NCI-H187 (cell line): ENCODE data around the gene WFDC9.
"Not testable (repeated sequence)": the region's sequence is repeated elsewhere in the genome, so short reads cannot be mapped to it uniquely, and the experiment has no call there.

ENCODE experiments used
- DNase-seq, 2 experiments: peaks; one replicate each; lab custom pipeline; 2025; lab: John Stamatoyannopoulos, UW

Gene WFDC9

DNA sequence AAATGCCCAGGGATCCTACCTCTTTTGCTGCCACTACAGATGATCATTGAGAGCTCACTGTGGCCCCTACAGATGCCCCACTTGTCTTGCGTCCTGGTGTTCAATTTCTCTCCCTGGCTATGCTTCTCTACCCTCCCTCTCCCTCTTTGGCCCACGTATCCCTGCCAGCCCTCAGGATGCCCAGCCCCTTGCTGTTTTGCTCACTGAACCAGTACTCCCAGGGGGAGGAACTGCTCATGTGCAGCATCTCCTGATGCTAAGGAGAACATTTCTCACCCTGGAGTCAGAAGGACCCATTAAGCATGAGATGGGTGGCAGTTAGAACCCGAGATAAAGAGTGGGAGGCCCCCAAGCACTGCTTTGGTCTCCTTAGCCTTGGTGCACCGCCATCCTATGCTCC, at the start of gene WFDC9:
TSS of gene WFDC9 (minus strand) at position 101 of the 400 bp plus-strand sequence. CDS start 21,103 bp downstream, outside the sequence.
- no peak for DNase-seq

DNA sequence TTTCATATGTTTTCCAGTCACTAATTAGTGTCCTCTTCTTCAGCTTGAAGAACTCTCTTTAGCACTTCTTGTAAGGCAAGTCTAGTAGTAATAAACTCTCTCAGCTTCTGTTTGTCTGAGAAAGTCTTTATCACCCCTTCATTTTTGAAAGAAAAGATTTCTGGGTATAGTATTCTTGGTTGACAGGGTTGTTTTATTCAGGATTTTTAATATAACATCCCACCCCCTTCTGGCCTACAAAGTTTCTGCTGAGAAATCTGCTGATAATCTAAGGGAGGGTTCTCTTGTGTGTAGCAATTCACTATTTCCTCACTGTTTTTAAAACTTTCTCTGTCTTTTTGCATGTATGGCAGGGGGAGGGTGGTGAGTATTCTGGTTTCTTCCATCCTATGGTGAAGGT, 48.6 kb upstream of the WFDC9 start:
- no peak for DNase-seq

DNA sequence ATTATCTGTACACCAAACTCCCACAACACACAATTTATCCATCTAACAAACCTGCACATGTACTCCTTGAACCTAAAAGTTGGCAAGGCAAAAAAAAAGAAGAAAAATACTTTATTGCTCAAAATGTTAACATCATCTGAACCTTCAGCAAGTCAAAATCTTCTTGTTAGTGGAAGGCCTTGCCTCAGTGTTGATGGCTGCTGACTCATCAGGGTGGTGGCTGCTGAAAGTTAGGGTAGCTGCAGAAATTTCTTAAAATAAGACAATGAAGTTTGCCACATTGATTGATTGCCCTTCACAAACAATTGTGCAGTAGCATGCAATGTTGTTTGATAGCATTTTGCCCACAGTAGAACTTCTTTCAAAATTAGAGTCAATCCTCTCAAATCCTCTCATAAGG, 41.7 kb upstream of the WFDC9 start:
- no peak for DNase-seq

DNA sequence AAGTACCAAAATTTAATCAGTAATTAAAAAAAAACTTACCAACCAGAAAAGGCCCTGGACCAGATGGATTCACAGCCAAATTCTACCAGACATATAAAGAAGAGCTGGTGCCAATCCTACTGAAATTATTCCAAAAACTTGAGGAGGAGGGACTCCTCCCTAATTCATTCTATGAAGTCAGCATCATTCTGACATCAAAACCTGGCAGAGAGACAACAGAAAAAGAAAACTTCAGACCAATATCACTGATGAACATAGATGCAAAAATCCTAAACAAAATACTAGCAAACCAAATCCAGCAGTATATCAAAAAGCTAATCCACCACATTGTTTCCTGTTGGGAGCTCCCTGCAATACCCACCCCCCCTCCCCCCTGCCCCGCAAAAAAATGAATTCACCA, 39.1 kb upstream of the WFDC9 start, which contains the start of gene WFDC11:
TSS of gene WFDC11 (minus strand) at position 101 of the 400 bp plus-strand sequence. CDS start 19,639 bp downstream, outside the sequence.
- no peak for DNase-seq

DNA sequence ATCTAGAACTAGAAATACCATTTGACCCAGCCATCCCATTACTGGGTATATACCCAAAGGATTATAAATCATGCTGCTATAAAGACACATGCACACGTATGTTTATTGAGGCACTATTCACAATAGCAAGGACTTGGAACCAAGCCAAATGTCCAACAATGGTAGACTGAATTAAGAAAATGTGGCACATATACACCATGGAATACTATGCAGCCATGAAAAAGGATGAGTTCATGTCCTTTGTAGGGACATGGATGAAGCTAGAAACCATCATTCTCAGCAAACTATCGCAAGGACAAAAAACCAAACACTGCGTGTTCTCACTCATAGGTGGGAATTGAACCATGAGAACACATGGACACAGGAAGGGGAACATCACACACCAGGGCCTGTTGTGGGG, 26.0 kb upstream of the WFDC9 start:
- DNase-seq: not testable (repeated sequence)

DNA sequence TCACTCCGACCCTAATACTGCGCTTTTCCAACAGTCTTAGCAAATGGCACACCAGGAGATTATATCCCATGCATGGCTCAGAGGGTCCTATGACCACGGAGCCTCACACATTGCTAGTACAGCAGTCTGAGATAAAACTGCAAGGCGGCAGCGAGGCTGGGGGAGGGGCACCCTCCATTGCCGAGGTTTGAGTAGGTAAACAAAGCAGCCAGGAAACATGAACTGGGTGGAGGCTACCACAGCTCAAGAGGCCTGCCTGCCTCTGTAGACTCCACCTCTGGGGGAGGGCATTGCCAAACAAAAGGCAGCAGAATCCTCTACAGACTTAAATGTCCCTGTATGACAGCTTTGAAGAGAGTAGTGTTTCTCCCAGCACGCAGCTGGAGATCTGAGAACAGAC, 20.6 kb upstream of the WFDC9 start:
- peak; percentile 16 to 17 for DNase-seq

DNA sequence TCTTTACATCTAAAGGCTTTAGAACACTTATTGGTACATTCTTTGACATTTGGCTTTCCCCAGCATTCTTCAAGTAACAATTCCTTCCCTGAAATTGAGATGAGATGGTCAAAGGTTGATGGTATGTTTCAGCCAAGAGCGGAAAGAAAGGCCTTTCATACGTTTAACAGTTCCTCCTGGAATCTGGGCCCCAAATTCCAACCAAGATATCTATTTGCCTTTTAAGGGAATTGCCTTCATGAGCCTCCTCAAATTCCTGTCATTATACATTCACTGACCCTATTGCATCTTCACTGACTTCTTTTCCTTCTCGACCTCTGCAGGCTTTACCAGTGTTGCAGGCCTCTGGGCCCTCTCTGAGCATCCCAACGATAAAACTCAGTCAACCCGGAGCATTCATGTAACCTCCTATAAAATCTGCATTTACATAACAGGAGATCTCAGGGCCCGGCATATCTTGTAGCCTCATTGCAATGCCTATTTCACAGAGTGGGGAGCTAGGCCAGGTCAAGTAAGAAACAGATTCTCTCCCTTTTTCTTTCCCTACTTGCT, 18.3 kb upstream of the WFDC9 start:
- no peak for DNase-seq

DNA sequence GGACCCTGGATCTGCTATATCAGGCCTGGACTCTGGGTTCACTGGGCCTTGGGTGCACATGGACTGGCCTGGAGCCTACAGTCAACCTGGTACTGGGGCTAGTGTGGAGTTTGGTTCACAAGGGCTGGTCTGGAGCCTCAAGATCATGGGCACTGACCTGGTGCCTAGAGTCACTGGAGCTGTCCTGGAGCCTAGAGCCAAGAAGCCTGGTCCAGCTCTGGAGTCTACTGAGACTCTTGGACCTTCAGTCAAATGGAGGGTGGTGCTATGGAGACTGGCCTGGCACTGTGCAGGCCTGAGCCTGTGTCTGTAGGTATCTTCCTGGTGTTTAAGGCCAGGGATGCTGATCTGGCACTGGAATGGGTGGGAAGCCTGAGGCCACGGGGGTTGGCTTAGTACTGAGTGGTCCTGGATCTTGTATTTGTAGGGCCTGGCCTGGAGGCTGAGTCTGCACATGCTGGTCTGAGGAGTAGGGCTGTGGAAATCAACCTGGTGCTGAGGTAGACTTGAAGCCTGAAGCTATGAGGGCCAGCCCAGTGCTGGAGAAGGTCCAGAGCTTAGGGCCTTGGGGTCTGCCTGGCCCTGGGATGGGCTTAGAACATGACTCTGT, 16.5 kb upstream of the WFDC9 start:
- no peak for DNase-seq

DNA sequence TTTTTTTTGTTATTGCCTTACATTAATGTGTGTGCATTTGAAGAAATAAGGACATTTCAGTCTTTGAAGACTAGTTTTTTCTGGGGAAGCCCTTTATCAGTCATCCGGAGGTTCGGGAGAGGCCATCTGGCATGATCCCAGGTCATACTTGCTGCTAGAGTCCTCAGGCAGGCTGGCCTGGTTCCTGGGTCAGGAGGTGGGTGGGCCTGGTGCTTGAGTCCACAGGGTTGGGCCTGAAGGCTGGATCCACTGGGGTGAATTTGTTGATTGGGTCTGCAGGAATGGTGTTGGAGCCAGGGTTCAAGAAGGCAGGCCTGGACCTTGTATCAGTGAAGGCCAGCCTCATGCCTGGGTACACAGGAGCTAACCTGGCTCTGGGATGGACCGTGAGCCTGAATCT, 15.8 kb upstream of the WFDC9 start:
- DNase-seq: no peak

DNA sequence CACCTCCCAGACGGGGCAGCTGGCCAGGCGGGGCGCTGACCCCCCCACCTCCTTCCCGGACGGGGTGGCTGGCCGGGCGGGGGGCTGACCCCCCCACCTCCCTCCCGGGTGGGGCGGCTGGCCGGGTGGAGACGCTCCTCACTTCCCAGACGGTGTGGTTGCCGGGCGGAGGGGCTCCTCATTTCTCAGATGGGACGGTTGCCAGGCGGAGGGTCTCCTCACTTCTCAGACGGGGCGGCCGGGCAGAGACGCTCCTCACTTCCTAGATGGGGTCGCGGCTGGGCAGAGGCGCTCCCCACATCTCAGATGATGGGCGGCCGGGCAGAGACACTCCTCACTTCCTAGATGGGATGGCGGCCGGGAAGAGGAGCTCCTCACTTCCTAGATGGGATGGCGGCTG, 14.8 kb upstream of the WFDC9 start:
- DNase-seq: not testable (repeated sequence)

DNA sequence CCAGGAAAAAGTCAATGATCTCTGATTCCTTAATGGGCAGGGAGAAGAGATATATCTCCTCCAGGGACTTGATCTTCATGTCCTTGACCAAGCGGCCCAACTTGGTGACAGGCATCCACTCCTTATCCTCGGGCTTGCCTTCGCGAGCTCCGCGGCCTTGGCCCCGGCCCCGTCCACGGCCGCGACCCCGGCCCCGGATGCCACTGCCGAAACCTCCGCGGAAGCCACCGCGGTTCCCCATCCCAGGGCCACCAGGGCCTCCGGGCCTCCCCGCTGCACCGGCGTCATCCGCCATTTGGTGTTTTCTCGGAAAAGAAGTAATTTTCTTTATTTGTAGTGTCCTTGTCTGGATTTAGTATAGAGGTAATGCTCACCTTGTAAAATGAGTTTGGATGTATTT, 10.0 kb upstream of the WFDC9 start:
- not testable (repeated sequence) for DNase-seq

DNA sequence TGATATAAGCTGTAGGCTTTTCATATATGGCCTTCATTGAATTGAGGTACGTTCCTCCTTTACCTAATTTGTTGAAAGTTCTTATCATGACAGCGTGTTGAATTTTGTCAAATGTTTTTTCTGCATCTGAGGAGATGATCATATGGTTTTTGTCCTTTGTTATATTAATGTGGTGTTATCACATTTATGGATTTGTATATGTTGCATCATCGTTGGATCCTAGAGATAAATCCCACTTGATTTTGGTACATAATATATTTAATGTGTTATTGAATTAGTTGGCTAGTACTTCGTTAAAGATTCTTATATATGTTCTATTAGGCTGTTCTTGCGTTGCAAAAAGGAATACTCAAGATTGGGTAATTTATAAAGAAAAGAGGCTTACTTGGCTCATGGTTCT, 8.6 kb upstream of the WFDC9 start:
- DNase-seq: no peak

DNA sequence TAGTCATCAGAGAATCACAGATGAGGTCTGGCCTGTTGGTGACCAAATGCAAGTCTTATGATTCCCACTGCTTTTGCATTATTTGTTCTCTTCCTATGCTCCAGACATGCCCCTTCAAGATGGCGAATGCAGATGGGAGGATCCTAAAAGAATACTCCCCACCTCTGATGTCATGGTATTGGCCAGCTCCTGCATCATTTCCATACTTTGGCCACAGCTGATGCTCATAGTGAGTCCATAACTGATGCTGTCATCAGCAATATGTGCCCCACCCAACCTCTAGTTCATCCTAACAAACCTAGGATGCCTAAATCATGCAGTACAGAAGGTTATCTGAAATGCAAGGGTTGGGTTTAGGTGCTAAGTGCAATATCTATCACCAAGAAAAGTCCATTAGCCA, 5.4 kb upstream of the WFDC9 start:
- DNase-seq: no peak

DNA sequence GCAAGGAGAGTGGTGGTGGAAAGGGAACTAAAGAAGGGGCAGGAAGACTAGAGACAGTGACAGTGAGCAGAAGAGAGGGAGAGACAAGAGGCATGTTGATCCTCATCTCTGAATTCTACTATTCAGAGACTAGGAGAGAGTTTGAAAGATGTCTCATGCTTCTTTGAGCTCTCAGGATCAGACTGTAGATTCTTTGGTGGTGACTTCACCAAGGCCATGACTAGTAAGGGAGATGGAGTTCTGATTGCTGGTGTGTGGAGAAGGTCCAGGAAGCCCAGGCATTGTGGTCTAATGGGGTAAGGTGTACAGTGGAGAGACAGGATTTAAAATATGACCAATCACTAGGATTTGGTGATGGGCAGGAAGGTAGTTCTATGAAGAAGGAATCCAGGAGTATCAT, 713 bp downstream of the WFDC9 start:
- no peak for DNase-seq

DNA sequence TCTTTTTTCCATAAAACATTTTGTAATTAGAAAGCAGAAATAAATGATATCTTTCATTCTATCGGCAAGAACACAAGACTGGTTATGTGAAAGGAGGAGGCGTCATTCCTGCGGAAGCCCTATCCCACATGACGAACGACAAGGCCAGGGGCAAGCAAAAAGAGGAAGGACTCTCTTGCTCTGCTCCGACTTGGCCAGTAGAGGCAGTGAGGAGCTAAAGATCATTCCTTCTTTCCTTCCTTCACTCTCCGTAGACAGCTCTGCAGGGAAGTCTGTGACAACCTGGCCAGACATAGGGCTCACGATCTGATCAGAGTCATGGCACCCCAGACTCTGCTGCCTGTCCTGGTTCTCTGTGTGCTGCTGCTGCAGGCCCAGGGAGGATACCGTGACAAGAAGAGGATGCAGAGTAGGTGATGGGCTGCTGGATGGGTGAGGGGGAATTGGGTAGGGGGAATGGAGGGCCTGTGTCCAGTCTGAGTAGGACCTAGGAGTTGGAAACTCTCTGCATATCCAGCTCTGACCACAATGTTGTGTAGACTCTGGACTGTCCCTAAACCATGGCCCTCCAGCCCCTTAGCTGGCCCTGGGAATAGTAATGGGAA, 1.5 kb downstream of the WFDC9 start, which contains the start of gene WFDC10A:
TSS of gene WFDC10A (plus strand) at position 244 of the 605 bp plus-strand sequence. CDS start at position 319, 75 bp downstream.
- no peak for DNase-seq

DNA sequence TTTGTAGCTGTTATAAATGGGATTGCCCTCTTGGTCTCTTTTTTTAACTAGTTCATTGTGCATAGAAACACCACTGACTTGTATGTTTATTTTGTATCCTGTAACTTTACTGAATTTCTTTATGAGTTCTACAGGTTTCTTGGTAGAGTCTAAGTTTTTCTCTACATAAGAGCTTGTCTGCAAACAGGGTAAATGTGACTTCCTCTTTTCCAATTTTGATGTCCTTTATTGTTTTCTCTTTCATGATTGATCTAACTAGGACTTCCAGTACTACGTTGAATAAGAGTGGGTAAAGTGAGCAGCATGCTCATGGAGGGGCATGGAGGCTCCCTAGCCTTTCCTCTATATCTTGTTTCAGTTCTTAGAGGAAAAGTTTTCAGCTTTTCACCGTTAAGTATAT, 4.5 kb downstream of the WFDC9 start:
- DNase-seq: no peak

DNA sequence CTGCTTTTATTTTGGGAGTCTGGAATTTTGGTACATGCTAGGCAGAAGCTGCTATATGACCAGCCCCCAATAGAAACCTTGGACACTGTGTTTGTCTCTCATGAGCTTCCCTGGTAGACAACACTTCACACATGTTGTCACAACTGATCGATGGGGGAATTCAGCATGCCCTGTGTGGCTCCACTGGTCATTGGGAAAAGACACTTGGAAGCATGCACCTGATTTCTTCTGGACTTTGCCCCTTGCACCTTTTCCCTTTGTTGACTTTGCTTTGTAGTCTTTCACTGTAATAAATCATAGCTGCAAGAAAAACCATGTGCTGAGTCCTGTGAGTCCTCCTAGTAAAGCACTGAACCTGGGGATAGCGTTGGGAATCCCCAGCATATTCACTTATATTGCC, 9.5 kb downstream of the WFDC9 start:
- no peak for DNase-seq

DNA sequence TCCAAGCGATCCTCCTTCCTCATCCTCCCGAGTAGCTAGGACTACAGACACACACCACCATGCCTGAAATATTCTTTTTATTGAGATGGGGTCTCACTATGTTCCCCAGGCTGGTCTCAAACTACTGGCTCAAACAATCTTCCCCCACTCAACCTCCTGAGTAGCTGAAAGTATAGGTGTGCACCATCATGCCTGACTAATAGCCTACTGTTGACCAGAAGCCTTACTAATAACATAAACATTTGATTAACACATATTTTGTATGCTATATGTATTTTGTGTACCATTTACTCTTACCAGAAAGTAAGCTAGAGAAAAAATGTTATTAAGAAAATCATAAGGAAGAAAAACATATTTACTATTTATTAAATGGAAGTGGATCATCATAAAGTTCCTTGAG, 13.5 kb downstream of the WFDC9 start:
- no peak for DNase-seq

DNA sequence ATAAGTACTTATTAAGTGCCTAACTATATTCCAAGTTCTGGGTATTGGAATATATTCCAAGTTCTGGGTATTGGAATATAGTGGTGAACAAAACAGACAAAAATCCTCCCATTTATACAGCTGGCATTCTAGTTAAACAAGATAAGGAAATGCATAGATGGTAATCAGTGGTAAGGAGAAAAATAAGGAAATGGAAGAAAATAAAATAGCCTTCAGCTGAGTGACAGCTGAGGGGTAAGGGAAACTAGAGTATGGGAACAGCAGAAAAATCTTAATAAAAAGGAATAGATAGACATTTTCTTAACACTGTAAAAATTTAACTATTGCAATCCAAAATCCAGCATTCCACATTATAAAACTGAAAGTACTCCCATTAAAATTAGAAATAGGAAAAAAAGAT, 18.8 kb downstream of the WFDC9 start:
- DNase-seq: no peak

DNA sequence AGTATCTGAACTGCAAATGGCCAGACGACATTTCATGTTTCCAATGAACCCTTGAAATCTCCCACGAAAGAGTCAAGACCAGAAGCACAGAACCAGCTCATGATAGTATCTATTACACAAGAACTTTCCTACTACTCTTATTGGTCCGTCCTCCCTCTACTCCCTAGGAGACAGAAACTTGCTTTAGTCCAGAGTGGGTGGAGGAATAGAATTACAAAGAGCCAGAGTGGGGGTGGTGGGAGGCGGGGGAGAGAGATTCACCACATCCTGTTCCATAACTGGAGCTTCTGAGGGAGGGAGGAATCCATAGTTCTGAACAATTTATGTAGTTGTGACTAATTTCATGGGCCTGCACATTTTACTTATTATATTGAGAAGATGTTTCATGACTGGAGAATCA, 20.0 kb downstream of the WFDC9 start:
- no peak for DNase-seq

DNA sequence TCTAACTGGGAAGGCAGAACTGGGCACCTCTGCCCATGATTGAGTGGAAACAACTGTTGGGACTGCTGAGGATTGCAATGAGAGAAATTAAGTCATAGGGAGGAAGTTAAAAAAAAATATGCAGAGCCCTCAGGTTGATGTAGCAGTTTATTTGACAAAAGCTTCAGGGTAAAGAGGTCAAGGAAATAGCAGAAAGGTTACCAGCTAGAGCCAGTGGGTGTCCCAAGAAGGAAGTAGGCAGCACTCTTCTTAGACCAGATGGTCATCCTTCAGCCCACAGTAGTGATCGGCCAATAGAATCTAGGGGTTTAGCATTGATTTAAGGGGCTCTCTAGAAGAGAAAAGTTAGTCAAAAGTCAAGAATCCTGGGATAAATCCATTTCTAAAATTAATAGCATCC, 23.3 kb downstream of the WFDC9 start:
- DNase-seq: no peak

DNA sequence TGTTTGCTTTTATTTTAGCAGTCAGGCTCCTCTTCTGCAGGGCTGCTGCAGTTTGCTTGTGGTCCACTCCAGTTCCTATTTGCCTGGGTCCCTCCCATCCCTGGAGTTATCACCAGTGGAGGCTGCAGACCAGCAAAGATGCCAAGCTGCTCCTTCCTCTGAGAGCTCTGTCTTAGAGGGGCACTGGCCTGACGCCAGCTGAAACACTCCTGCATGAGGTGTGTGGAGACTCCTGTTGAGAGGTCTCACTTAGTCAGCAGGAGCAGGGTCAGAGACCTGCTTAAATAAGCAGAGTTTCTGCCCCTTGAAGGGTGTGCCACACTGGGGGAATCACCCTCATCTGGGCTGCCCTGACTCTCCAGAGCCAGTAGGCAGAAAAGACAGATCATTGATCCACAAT, 35.8 kb downstream of the WFDC9 start:
- DNase-seq: no peak

DNA sequence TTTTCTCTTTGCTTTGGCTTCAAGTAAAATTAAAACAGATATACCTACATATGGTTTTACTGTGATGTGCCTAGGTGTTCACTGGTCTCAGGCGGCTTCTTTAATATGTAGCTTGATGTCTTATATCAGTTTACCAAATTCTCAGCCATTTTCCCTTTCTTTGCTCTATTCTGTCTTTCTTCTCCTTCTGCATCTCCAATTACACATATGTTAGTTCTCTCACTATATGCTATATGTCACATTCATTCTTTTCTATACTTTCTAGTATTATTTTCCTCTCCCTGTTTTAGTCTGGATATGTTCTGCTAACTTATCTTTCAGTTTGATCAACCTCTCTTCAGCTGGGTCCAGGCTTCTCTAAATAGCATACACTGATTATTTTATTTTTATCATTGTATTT, 37.6 kb downstream of the WFDC9 start:
- DNase-seq: no peak
